Measurements from ENCODE around the gene IKBKG. TPM values are rescaled to one million over a fixed set of nuclear protein-coding genes. Genes with fewer than 3 reads are reported as not detected.
"Not testable (repeated sequence)": the region's sequence is repeated elsewhere in the genome, so short reads cannot be mapped to it uniquely, and the experiment has no call there.

Gene IKBKG
- total and polyA plus RNA-seq, 9 donors, result 1.5 to 28.6 (median 16.1) TPM

DNA sequence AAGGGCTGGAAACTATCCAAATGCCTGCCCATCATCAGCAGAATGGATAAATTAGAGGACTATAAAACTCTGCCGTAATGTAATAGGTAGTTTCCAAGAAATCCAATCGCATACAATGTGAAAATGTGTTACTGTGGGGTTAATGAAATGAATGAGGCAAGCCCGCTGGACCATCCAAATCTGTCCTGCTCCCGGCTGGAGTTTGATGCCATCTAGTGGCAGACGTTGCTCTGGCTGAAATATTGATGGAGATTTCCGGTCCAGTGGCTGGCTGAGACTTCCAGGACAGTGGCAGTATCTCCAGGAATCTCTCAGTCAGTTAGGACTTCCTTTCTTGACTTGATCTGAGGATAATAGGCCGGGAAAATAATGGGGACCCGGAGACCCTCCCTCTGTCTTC is 35.6 kb downstream of the IKBKG start:
- DNase-seq; H3K4me3 ChIP-seq; H3K27ac ChIP-seq; H3K36me3 ChIP-seq; H3K27me3 ChIP-seq; intact Hi-C loops (cut with DNase I); H3K9me3 ChIP-seq; H3K4me1 ChIP-seq (ENCODE audit: insufficient read depth): not testable (repeated sequence)
- no CpG with 5 or more reads among the region's 8 CpGs for WGBS, 3 donors

DNA sequence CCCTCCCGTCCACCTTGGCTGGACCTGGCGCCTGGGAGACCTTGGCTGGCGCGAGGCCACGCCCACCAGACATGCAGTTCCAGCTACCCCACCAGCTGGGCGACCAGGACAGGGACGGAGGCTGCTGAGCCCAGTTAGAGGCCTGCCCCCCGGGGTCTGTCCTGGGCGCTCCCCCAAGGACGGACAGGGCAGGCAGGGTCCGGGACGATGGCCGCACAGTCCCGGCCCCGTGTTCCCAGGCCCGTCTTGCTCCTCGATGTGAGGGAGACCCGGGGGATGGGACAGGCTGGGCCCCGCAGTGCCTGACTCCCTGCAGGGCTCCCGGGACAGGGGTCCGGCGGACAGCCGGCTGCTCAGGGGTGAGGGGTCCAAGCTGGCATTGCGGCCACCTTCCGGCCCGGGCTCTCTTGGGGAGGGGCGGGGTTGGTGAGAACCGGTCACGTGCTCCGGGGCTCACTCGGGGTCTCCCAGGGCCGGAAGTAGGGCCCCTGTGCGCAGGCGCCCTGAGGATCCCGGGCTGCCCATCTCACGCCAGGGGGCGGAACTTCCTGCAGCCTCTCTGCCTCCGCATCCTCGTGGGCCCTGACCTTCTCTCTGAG is 37.3 kb downstream of the IKBKG start, which contains the start of gene CTAG1A:
Gene CTAG1A, plus strand, starts transcription at position 549 of the 599 bp plus-strand sequence. CDS start 74 bp downstream, outside the sequence.
- DNase-seq; H3K27me3 ChIP-seq; H3K4me3 ChIP-seq; H3K36me3 ChIP-seq; H3K9me3 ChIP-seq; intact Hi-C loops (cut with DNase I); H3K4me1 ChIP-seq (ENCODE audit: insufficient read depth); H3K27ac ChIP-seq: not testable (repeated sequence)
- no CpG with 5 or more reads among the region's 39 CpGs for WGBS, 3 donors

DNA sequence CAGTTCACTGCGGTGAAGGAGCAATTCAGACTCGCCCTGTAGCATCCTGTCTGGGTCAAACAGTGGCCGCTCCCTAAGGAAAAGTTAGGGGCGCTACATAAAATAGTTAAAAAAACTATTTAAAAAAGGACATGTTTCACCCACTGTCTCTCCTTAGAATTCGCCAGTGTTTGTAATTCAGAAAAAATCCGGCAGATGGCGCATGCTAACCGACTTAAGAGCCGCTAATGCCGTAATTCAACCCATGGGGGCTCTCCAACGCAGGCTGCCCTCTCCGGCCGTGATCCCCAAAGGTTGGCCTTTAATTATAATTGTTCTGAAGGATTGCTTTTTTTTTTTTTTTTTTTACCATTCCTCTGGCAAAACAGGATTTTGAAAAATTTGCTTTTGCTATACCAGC is 43.0 kb downstream of the IKBKG start:
- DNase-seq; H3K4me1 ChIP-seq (ENCODE audit: insufficient read depth); H3K9me3 ChIP-seq; H3K27ac ChIP-seq; H3K36me3 ChIP-seq; H3K27me3 ChIP-seq; H3K4me3 ChIP-seq; intact Hi-C loops (cut with DNase I): not testable (repeated sequence)
- WGBS, 3 donors, result 20 to 41% methylated on average over 3 to 6 of the region's 13 CpGs; no CpG with 5 or more reads in 1 of the 3 donors

DNA sequence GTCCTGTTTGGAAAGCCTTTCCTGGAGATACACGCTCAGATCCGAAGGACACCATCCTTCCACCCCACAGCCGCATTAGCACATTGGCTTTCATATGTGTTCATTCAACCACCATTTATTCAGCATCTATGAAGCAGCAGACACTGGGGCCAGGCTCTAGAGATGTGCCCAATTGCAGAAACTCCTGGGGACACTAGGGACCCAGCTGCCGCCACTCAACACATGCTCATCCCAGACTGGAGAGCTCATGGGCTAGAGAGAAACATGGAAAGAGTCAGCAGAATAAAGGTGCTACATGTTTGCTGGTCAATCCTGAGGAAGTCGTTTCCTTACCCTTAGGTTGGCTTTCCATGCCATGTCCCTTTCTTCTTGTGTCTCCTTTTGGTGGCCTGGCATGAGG is 45.1 kb downstream of the IKBKG start:
- Histone ChIP-seq H3K4me3 (no peak overlapping the region), H3K36me3 (no peaks in the 10 kb centered on the region), H3K9me3 (no peaks in the 10 kb centered on the region), H3K27ac (no peak overlapping the region), H3K27me3 (no peaks in the 10 kb centered on the region), H3K4me1 (ENCODE audit: insufficient read depth) (no peaks in the 10 kb centered on the region)
- intact Hi-C loops (cut with DNase I), result no loop called here
- WGBS, 3 donors, result 86 to 87% (median 87%) methylated on average over 5 of the region's 5 CpGs
- TF ChIP-seq EP300 (IDR thresholded peaks at IDR 0.05) (no peak), POLR2A (IDR thresholded peaks at IDR 0.05) (no peak)
- TF ChIP-seq, protein P1, sequence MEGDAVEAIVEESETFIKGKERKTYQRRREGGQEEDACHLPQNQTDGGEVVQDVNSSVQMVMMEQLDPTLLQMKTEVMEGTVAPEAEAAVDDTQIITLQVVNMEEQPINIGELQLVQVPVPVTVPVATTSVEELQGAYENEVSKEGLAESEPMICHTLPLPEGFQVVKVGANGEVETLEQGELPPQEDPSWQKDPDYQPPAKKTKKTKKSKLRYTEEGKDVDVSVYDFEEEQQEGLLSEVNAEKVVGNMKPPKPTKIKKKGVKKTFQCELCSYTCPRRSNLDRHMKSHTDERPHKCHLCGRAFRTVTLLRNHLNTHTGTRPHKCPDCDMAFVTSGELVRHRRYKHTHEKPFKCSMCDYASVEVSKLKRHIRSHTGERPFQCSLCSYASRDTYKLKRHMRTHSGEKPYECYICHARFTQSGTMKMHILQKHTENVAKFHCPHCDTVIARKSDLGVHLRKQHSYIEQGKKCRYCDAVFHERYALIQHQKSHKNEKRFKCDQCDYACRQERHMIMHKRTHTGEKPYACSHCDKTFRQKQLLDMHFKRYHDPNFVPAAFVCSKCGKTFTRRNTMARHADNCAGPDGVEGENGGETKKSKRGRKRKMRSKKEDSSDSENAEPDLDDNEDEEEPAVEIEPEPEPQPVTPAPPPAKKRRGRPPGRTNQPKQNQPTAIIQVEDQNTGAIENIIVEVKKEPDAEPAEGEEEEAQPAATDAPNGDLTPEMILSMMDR (IDR thresholded peaks at IDR 0.05), result no peak
- peak in 1 of 5 donors; percentile 2 for DNase-seq

DNA sequence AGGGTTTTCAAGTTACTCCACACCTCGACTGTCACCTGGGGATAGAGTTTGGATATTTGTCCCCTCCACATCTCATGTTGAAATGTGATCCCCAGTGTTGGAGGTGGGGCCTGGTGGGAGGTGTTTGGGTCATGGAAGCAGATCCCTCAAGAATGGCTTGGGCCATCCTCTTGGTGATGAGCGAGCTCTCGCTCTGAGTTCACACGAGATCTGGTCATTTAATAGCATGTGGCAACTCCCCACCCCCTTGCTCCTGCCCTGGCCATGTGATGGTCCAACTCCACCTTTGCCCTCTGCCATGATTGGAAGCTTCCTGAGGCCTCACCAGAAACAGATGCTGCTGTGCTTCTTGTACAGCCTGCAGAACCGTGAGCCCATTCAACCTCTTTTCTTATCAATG is 45.8 kb downstream of the IKBKG start:
- Histone ChIP-seq H3K27me3 (no peaks in the 10 kb centered on the region), H3K4me3 (no peak overlapping the region), H3K27ac (no peak overlapping the region), H3K9me3 (no peaks in the 10 kb centered on the region), H3K4me1 (ENCODE audit: insufficient read depth) (no peaks in the 10 kb centered on the region), H3K36me3 (no peaks in the 10 kb centered on the region)
- DNase-seq, result no peak
- intact Hi-C loops (cut with DNase I), result no loop called here
- WGBS, 3 donors, result 79 to 83% (median 81%) methylated on average over 5 of the region's 5 CpGs
- no peak for TF ChIP-seq EP300 (IDR thresholded peaks at IDR 0.05)
- no peak for TF ChIP-seq POLR2A (IDR thresholded peaks at IDR 0.05)
- TF ChIP-seq, protein P1 (IDR thresholded peaks at IDR 0.05), result no peak

DNA sequence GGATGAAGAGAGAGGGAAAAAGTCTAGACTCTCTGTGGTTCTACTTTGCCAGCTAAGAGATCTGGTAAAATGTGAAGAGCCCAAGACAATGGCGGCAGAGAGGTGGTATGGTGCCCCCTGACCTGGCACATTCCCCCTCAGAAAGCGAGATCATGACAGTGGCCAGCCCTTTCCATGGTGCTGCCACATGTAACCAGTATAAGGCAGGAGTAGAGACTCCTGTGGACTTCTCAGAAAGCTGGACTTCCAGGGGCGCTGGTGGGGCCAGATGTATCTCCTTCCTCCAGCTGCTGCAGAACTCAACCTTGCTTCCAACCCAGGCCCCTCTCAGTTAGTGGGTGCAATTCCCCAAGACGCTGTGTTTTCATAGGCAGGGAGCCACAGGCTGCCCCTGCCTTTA is 47.1 kb downstream of the IKBKG start:
- no peak overlapping the region for H3K4me3 ChIP-seq
- H3K36me3 ChIP-seq, result no peaks in the 10 kb centered on the region
- 67 to 74% (median 71%) methylated on average over 4 of the region's 4 CpGs for WGBS, 3 donors
- no peaks in the 10 kb centered on the region for H3K9me3 ChIP-seq
- H3K4me1 ChIP-seq (ENCODE audit: insufficient read depth), result no peaks in the 10 kb centered on the region
- TF ChIP-seq EP300 (IDR thresholded peaks at IDR 0.05) (no peak), POLR2A (IDR thresholded peaks at IDR 0.05) (no peak)
- TF ChIP-seq, protein P1 (IDR thresholded peaks at IDR 0.05), result no peak
- H3K27me3 ChIP-seq, result no peaks in the 10 kb centered on the region
- H3K27ac ChIP-seq, result no peak overlapping the region
- no peak for DNase-seq
- intact Hi-C loops (cut with DNase I), result no loop called here

Data from ovary (tissue), 9 donors.